ENCODE results near the gene HOXA2.

DNA sequence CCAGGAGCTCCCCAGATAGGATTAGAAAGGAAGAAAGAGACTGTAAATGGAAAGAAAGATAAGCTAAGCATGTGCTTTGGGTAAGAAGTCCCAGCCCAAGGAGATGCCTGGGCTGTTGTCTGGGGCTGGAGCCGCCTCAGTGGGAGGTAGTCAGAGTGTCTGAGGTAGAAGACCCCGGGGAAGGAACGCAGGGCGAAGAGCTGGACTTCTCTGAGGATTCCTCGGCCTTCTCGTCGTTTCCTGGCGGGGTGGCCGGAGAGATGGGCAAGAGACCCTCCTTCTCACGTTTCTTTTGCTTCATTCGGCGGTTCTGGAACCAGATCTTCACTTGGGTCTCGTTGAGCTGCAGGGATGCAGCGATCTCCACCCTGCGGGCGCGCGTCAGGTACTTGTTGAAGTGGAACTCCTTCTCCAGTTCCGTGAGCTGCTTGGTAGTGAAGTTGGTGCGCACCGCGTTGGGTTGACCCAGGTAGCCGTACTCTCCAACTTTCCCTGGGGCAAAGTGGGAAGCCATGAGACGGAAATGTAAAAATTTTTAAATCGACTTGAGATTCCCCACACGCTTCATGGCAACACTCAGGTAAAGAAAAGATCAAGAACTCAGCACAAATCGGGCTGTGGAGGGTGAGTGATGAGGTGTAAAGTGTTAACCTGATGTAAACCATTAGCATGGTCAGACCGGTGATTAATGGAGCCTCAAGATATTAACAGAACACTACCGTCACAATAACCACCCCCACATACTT lies 8.0 kb downstream of the HOXA2 start:
- TF ChIP-seq POLR2A (IDR thresholded peaks at IDR 0.05; ENCODE audit: low read depth, low read length) (no peak), POLR2AphosphoS5 (IDR thresholded peaks at IDR 0.05; ENCODE audit: low read depth, low read length) (no peak), TAF1 (IDR thresholded peaks at IDR 0.05; ENCODE audit: borderline replicate concordance, low read depth, low read length) (no peak)

All from GM12892 (cell line).